Activated naive CD8-positive, alpha-beta T cell treated with anti-CD3 and anti-CD28 coated beads for 36 hours (primary cell): ENCODE measurements around the gene AMOTL2. TPM values are rescaled to one million over a fixed set of nuclear protein-coding genes. Genes with fewer than 3 reads are reported as not detected.
A peak's percentile ranks its signal among the peaks of the same experiment; 100 is the strongest.

Experiments used
- DNase-seq: peaks from one replicate; pipeline ENCODE4 v3.0.0; 2021
- H3K27ac Mint-ChIP-seq: one replicate; pipeline ENCODE4 v1.8.0; 2022; ENCODE audit warnings: mild to moderate bottlenecking, moderate library complexity, mixed read lengths
- H3K27me3 Mint-ChIP-seq: one replicate; pipeline ENCODE4 v1.8.0; 2022; ENCODE audit warnings: mild to moderate bottlenecking, mixed read lengths
- H3K36me3 Mint-ChIP-seq: one replicate; pipeline ENCODE4 v1.8.0; 2021; ENCODE audit warnings: mild to moderate bottlenecking, mixed read lengths
- H3K4me1 Mint-ChIP-seq: one replicate; pipeline ENCODE4 v1.8.0; 2021; ENCODE audit warnings: mixed read lengths
- H3K4me3 Mint-ChIP-seq: one replicate; pipeline ENCODE4 v1.8.0; 2022; ENCODE audit warnings: mild to moderate bottlenecking, moderate library complexity, mixed read lengths
- H3K9me3 Mint-ChIP-seq: one replicate; pipeline ENCODE4 v1.8.0; 2022; ENCODE audit warnings: mixed read lengths
- total RNA-seq, 2 experiments: library from RNA; stranded (reverse); gene quantifications; one replicate each; pipeline ENCODE4 v1.2.3, GENCODE V29; 2021

The AMOTL2 gene
- total RNA-seq, 2 experiments from 2014 or later = not detected

- no peaks in the 10 kb centered on the region for H3K4me1 Mint-ChIP-seq
- H3K27ac Mint-ChIP-seq = no peak overlapping the region
- no peaks in the 10 kb centered on the region for H3K36me3 Mint-ChIP-seq
- DNase-seq = no peak
- H3K4me3 Mint-ChIP-seq = no peak overlapping the region
- H3K27me3 Mint-ChIP-seq = peaks cover 43% of the 10 kb centered on the region
- H3K9me3 Mint-ChIP-seq = no peaks in the 10 kb centered on the region
These were observed 59.5 kb downstream of the AMOTL2 start for GRCh38 chr3:134314588-134315285.

GRCh38 chr3:134313847-134314587, 60.2 kb downstream of the AMOTL2 start:
- Mint-ChIP-seq H3K4me1 (no peaks in the 10 kb centered on the region), H3K36me3 (no peaks in the 10 kb centered on the region), H3K9me3 (no peaks in the 10 kb centered on the region), H3K27me3 (peaks cover 43% of the 10 kb centered on the region), H3K27ac (no peak overlapping the region), H3K4me3 (no peak overlapping the region)
- no peak for DNase-seq

- Mint-ChIP-seq H3K4me3 (peak overlapping the region; percentile 36), H3K9me3 (no peaks in the 10 kb centered on the region), H3K36me3 (no peaks in the 10 kb centered on the region), H3K27me3 (peaks cover 45% of the 10 kb centered on the region), H3K4me1 (peaks cover 1% of the 10 kb centered on the region), H3K27ac (no peak overlapping the region)
- DNase-seq = no peak
These were observed 61.1 kb downstream of the AMOTL2 start for GRCh38 chr3:134312873-134313846.

- Mint-ChIP-seq H3K27me3 (peaks cover 51% of the 10 kb centered on the region), H3K4me1 (peaks cover 3% of the 10 kb centered on the region), H3K9me3 (no peaks in the 10 kb centered on the region), H3K27ac (no peak overlapping the region), H3K4me3 (no peak overlapping the region), H3K36me3 (no peaks in the 10 kb centered on the region)
- DNase-seq = no peak
These were observed 62.0 kb downstream of the AMOTL2 start for GRCh38 chr3:134312072-134312872.

GRCh38 chr3:134311693-134312071, 62.6 kb downstream of the AMOTL2 start:
- Mint-ChIP-seq H3K27me3 (peaks cover 55% of the 10 kb centered on the region), H3K4me1 (peaks cover 3% of the 10 kb centered on the region), H3K4me3 (no peak overlapping the region), H3K36me3 (no peaks in the 10 kb centered on the region), H3K9me3 (no peaks in the 10 kb centered on the region), H3K27ac (no peak overlapping the region)
- DNase-seq = no peak

- DNase-seq = no peak
- Mint-ChIP-seq H3K4me1 (peaks cover 3% of the 10 kb centered on the region), H3K27me3 (peaks cover 59% of the 10 kb centered on the region), H3K27ac (no peak overlapping the region), H3K36me3 (no peaks in the 10 kb centered on the region), H3K9me3 (no peaks in the 10 kb centered on the region), H3K4me3 (no peak overlapping the region)
These were observed 63.0 kb downstream of the AMOTL2 start for GRCh38 chr3:134311265-134311664.

- H3K9me3 Mint-ChIP-seq = no peaks in the 10 kb centered on the region
- DNase-seq = no peak
- H3K27me3 Mint-ChIP-seq = peaks cover 66% of the 10 kb centered on the region
- no peak overlapping the region for H3K4me3 Mint-ChIP-seq
- no peaks in the 10 kb centered on the region for H3K36me3 Mint-ChIP-seq
- H3K27ac Mint-ChIP-seq = no peak overlapping the region
- peaks cover 3% of the 10 kb centered on the region for H3K4me1 Mint-ChIP-seq
These were observed 64.1 kb downstream of the AMOTL2 start for GRCh38 chr3:134309987-134310700.

GRCh38 chr3:134308350-134308891, 65.8 kb downstream of the AMOTL2 start:
- Mint-ChIP-seq H3K4me1 (peaks cover 3% of the 10 kb centered on the region), H3K9me3 (no peaks in the 10 kb centered on the region), H3K36me3 (no peaks in the 10 kb centered on the region), H3K27ac (no peak overlapping the region), H3K27me3 (peaks cover 60% of the 10 kb centered on the region), H3K4me3 (peak overlapping the region; percentile 19)
- peak; percentile 64 for DNase-seq

GRCh38 chr3:134307425-134307824, 66.8 kb downstream of the AMOTL2 start:
- H3K9me3 Mint-ChIP-seq = no peaks in the 10 kb centered on the region
- peaks cover 3% of the 10 kb centered on the region for H3K4me1 Mint-ChIP-seq
- H3K4me3 Mint-ChIP-seq = no peak overlapping the region
- no peak for DNase-seq
- no peaks in the 10 kb centered on the region for H3K36me3 Mint-ChIP-seq
- peaks cover 54% of the 10 kb centered on the region for H3K27me3 Mint-ChIP-seq
- H3K27ac Mint-ChIP-seq = no peak overlapping the region

GRCh38 chr3:134306320-134306719, 67.9 kb downstream of the AMOTL2 start:
- Mint-ChIP-seq H3K27me3 (peaks cover 46% of the 10 kb centered on the region), H3K9me3 (no peaks in the 10 kb centered on the region), H3K4me3 (no peak overlapping the region), H3K36me3 (no peaks in the 10 kb centered on the region), H3K4me1 (peaks cover 3% of the 10 kb centered on the region), H3K27ac (no peak overlapping the region)
- DNase-seq = no peak

Other genes with a start within 250 kb of the AMOTL2 start
- 10 to 100 TPM; 18.7 to 21.0 TPM for gene RYK, start 123.6 kb downstream of the AMOTL2 start, total RNA-seq
- 10 to 100 TPM; 33.5 to 34.3 TPM for gene ANAPC13, start 111.5 kb upstream of the AMOTL2 start, total RNA-seq
- gene CEP63, start 111.6 kb upstream of the AMOTL2 start, total RNA-seq = 10 to 100 TPM; 21.8 to 22.0 TPM